A549 (cell line): Measurements from ENCODE around the gene EED. TPM values are rescaled to one million over a fixed set of nuclear protein-coding genes. Genes with fewer than 3 reads are reported as not detected.
A peak's percentile ranks its signal among the peaks of the same experiment; 100 is the strongest.

Experiments
- CBX2 ChIP-seq: fragments of 200-600 bp; sonication (generic); IDR thresholded peaks from 2 replicates; pipeline ENCODE4 v1.6.1; 2016; ENCODE audit warnings: low read depth, mild to moderate bottlenecking, borderline replicate concordance
- CBX8 ChIP-seq: fragments of 200-600 bp; sonication (generic); IDR thresholded peaks from 2 replicates; pipeline ENCODE4 v1.6.1; 2016
- CEBPB ChIP-seq, 2 experiments: fragments of >200 bp in 1 of 2; sonication (Bioruptor Twin) in 1 of 2; formaldehyde crosslinking in 1 of 2; IDR thresholded peaks; 2 replicates each; pipeline ENCODE4 v1.6.1; 2012 to 2016
- CHD4 ChIP-seq: fragments of 200-600 bp; sonication (generic); IDR thresholded peaks from 2 replicates; pipeline ENCODE4 v1.6.1; 2016; ENCODE audit warnings: antibody characterized with exemption, mild to moderate bottlenecking, borderline replicate concordance
- EP300 ChIP-seq, 2 experiments: fragments of >200 bp; sonication (Bioruptor Twin); formaldehyde crosslinking; IDR thresholded peaks; 2 replicates in 1 of 2; 3 replicates in 1 of 2; pipeline ENCODE4 v1.6.1; 2016 to 2017
- FOSB ChIP-seq: fragments of 250-450 bp; sonication (Bioruptor Pico); IDR thresholded peaks from 2 replicates; pipeline ENCODE4 v1.5.0; 2020; ENCODE audit warnings: mild to moderate bottlenecking, moderate library complexity
- FOSL2 ChIP-seq, 2 experiments: fragments of 450-650 bp in 1 of 2; fragments of >200 bp in 1 of 2; sonication (Bioruptor Twin) in 1 of 2; formaldehyde crosslinking; IDR thresholded peaks; 2 replicates each; pipeline versions ENCODE4 v1.5.0 to v1.6.1; 2016 to 2020; ENCODE audit warnings: mild to moderate bottlenecking in 1 of 2, moderate library complexity in 1 of 2
- FOXS1 ChIP-seq: fragments of 250-450 bp; sonication (Bioruptor Pico); IDR thresholded peaks from 2 replicates; pipeline ENCODE4 v1.5.0; 2020; ENCODE audit warnings: mild to moderate bottlenecking, moderate library complexity
- GATA3 ChIP-seq: IDR thresholded peaks from 2 replicates; pipeline ENCODE4 v1.6.1; 2012; ENCODE audit warnings: borderline replicate concordance
- JUN ChIP-seq, 2 experiments: fragments of >200 bp; sonication (Bioruptor Twin); formaldehyde crosslinking; IDR thresholded peaks; 2 replicates in 1 of 2; 3 replicates in 1 of 2; pipeline ENCODE4 v1.6.1; 2016 to 2017
- JUNB ChIP-seq: fragments of >200 bp; sonication (Bioruptor Twin); formaldehyde crosslinking; IDR thresholded peaks from 2 replicates; pipeline ENCODE4 v1.6.1; 2016
- KDM5A ChIP-seq: fragments of 200-600 bp; sonication (generic); IDR thresholded peaks from 2 replicates; pipeline ENCODE4 v1.6.1; 2016; ENCODE audit warnings: antibody characterized with exemption, mild to moderate bottlenecking
- MAFK ChIP-seq: fragments of 450-650 bp; IDR thresholded peaks from 2 replicates; pipeline ENCODE4 v1.6.1; 2014; ENCODE audit not compliant: partially characterized antibody
- MYC ChIP-seq: IDR thresholded peaks from 2 replicates; pipeline ENCODE4 v1.6.1; 2012; ENCODE audit warnings: mild to moderate bottlenecking, inconsistent platforms, low read length, improper control_type of control experiment, borderline replicate concordance
- POLR2AphosphoS2 ChIP-seq: conservative IDR thresholded peaks from 2 replicates; pipeline ENCODE4 v1.6.1; 2012; ENCODE audit warnings: low read length, improper control_type of control experiment, inconsistent platforms
- RARB ChIP-seq: fragments of 250-450 bp; sonication (Bioruptor Pico); IDR thresholded peaks from 2 replicates; pipeline ENCODE4 v1.8.0; 2021; ENCODE audit warnings: mild to moderate bottlenecking, moderate library complexity
- RCOR1 ChIP-seq: fragments of 150-350 bp; IDR thresholded peaks from 2 replicates; pipeline ENCODE4 v1.6.1; 2014; ENCODE audit warnings: antibody characterized with exemption, low read length, low read depth
- RFX5 ChIP-seq: fragments of 450-650 bp; IDR thresholded peaks from 2 replicates; pipeline ENCODE4 v1.7.1; 2014; ENCODE audit warnings: antibody characterized with exemption, mild to moderate bottlenecking, moderate library complexity
- SMC3 ChIP-seq: fragments of >200 bp; sonication (Bioruptor Twin); formaldehyde crosslinking; IDR thresholded peaks from 3 replicates; pipeline ENCODE4 v1.6.1; 2018; ENCODE audit warnings: inconsistent platforms
- ZFP36 ChIP-seq: fragments of 450-650 bp; IDR thresholded peaks from 2 replicates; pipeline ENCODE4 v1.6.1; 2014; ENCODE audit warnings: borderline replicate concordance; ENCODE audit not compliant: partially characterized antibody
- polyA plus RNA-seq, 4 experiments: library from polyadenylated mRNA; depleted of rRNA in 3 of 4; stranded (reverse); fragments of >200 nt; fragmentation: RNase III in 1 of 4; extraction: RNeasy Plus Mini Kit Qiagen cat#74134 plus additional on column Dnase treatment in 1 of 4; gene quantifications; 2 replicates in 3 of 4; 3 replicates in 1 of 4; pipeline ENCODE4 v1.2.3, GENCODE V29; 2011 to 2017
- TF ChIP-seq, protein P1 (sequence below): fragments of >200 bp; sonication (Bioruptor Twin); formaldehyde crosslinking; IDR thresholded peaks from 3 replicates; pipeline ENCODE4 v1.6.1; 2016
- TF ChIP-seq, protein P2 (sequence below): fragments of 150-350 bp; IDR thresholded peaks from 2 replicates; pipeline ENCODE4 v1.6.1; 2014; ENCODE audit warnings: low read depth, mild to moderate bottlenecking, low read length
- TF ChIP-seq, protein P3 (sequence below): fragments of 200-600 bp; sonication (generic); IDR thresholded peaks from 2 replicates; pipeline ENCODE4 v1.6.1; 2016; ENCODE audit warnings: antibody characterized with exemption, mild to moderate bottlenecking, moderate library complexity
- TF ChIP-seq, protein P4 (sequence below): fragments of >200 bp; sonication (Bioruptor Twin); formaldehyde crosslinking; IDR thresholded peaks from 2 replicates; pipeline ENCODE4 v1.6.1; 2016
- TF ChIP-seq, protein P5 (sequence below): fragments of 250-450 bp; sonication (Bioruptor Pico); IDR thresholded peaks from 2 replicates; pipeline ENCODE4 v1.5.0; 2020; ENCODE audit warnings: low read depth, mild to moderate bottlenecking, moderate library complexity
- TF ChIP-seq, protein P6 (sequence below): IDR thresholded peaks from 2 replicates; pipeline ENCODE4 v1.6.1; 2012

Gene EED
- polyA plus RNA-seq, 2 of the 4 experiments (the other 2 are of a cell fraction), result 33.0 to 43.6 TPM

DNA sequence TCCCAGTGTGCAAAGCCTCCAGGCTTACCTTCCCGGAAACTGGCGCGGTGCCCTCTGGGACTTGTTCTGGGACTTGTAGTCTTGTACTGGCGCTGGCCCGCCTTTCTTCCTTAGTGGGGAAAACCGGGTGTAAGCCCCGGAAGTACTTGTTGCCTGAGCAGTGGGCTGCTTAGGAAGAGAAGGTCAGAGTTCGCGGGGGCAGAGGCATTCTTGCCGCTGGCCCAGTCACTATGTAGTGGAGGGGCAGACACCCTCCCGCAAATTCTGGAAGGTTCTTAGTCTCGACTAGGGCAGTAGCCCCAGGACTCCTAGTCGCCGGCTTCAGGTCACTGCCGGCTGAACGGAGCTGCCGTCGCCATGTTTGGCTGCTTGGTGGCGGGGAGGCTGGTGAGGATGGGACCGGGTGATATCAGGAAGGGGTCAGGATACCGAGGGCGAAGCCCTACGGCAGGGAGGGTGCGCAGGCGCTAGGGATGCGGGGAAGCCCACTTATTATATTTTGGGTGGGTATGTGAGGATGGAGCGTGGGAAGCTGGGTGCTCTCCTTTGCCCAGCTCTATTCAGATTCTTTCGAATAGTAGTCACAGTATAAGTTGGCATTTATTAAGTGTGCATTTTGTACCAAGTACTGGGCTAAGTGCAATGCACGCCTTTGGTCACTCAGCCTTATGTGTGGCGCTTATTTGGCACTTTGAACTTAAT is 57.7 kb downstream of the EED start, which contains the start of gene HIKESHI (continued):
- TF ChIP-seq, protein P1, sequence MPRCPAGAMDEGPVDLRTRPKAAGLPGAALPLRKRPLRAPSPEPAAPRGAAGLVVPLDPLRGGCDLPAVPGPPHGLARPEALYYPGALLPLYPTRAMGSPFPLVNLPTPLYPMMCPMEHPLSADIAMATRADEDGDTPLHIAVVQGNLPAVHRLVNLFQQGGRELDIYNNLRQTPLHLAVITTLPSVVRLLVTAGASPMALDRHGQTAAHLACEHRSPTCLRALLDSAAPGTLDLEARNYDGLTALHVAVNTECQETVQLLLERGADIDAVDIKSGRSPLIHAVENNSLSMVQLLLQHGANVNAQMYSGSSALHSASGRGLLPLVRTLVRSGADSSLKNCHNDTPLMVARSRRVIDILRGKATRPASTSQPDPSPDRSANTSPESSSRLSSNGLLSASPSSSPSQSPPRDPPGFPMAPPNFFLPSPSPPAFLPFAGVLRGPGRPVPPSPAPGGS, result peak; percentile 68; the same call in 1 of the 3 replicates
- peak; percentile 77 to 85; a peak in 3 of 5 replicates for TF ChIP-seq JUN (IDR thresholded peaks at IDR 0.05)
- TF ChIP-seq GATA3, result no peak; the same call in 1 of the 2 replicates
- no peak for TF ChIP-seq RARB (CRISPR knock-in tag)
- no peak; the same call in 1 of the 2 replicates for TF ChIP-seq FOXS1 (CRISPR knock-in tag)
- no peak for TF ChIP-seq SMC3
- no peak for TF ChIP-seq CBX8
- TF ChIP-seq, protein P2, sequence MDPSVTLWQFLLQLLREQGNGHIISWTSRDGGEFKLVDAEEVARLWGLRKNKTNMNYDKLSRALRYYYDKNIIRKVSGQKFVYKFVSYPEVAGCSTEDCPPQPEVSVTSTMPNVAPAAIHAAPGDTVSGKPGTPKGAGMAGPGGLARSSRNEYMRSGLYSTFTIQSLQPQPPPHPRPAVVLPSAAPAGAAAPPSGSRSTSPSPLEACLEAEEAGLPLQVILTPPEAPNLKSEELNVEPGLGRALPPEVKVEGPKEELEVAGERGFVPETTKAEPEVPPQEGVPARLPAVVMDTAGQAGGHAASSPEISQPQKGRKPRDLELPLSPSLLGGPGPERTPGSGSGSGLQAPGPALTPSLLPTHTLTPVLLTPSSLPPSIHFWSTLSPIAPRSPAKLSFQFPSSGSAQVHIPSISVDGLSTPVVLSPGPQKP, result no peak
- TF ChIP-seq JUNB, result no peak
- TF ChIP-seq CHD4, result no peak
- TF ChIP-seq MAFK, result no peak
- TF ChIP-seq POLR2AphosphoS2, result no peak
- TF ChIP-seq, protein P3, sequence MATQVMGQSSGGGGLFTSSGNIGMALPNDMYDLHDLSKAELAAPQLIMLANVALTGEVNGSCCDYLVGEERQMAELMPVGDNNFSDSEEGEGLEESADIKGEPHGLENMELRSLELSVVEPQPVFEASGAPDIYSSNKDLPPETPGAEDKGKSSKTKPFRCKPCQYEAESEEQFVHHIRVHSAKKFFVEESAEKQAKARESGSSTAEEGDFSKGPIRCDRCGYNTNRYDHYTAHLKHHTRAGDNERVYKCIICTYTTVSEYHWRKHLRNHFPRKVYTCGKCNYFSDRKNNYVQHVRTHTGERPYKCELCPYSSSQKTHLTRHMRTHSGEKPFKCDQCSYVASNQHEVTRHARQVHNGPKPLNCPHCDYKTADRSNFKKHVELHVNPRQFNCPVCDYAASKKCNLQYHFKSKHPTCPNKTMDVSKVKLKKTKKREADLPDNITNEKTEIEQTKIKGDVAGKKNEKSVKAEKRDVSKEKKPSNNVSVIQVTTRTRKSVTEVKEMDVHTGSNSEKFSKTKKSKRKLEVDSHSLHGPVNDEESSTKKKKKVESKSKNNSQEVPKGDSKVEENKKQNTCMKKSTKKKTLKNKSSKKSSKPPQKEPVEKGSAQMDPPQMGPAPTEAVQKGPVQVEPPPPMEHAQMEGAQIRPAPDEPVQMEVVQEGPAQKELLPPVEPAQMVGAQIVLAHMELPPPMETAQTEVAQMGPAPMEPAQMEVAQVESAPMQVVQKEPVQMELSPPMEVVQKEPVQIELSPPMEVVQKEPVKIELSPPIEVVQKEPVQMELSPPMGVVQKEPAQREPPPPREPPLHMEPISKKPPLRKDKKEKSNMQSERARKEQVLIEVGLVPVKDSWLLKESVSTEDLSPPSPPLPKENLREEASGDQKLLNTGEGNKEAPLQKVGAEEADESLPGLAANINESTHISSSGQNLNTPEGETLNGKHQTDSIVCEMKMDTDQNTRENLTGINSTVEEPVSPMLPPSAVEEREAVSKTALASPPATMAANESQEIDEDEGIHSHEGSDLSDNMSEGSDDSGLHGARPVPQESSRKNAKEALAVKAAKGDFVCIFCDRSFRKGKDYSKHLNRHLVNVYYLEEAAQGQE, result no peak
- TF ChIP-seq KDM5A, result peak; percentile 61
- TF ChIP-seq CBX2, result no peak
- TF ChIP-seq ZFP36, result no peak
- TF ChIP-seq, protein P4, sequence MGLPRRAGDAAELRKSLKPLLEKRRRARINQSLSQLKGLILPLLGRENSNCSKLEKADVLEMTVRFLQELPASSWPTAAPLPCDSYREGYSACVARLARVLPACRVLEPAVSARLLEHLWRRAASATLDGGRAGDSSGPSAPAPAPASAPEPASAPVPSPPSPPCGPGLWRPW, result no peak
- no peak for TF ChIP-seq MYC
- TF ChIP-seq, protein P5, sequence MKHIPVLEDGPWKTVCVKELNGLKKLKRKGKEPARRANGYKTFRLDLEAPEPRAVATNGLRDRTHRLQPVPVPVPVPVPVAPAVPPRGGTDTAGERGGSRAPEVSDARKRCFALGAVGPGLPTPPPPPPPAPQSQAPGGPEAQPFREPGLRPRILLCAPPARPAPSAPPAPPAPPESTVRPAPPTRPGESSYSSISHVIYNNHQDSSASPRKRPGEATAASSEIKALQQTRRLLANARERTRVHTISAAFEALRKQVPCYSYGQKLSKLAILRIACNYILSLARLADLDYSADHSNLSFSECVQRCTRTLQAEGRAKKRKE (CRISPR knock-in tag), result no peak
- TF ChIP-seq FOSL2 (IDR thresholded peaks at IDR 0.05), result no peak
- TF ChIP-seq FOSL2 (CRISPR knock-in tag; IDR thresholded peaks at IDR 0.05), result no peak
- TF ChIP-seq, protein P6, sequence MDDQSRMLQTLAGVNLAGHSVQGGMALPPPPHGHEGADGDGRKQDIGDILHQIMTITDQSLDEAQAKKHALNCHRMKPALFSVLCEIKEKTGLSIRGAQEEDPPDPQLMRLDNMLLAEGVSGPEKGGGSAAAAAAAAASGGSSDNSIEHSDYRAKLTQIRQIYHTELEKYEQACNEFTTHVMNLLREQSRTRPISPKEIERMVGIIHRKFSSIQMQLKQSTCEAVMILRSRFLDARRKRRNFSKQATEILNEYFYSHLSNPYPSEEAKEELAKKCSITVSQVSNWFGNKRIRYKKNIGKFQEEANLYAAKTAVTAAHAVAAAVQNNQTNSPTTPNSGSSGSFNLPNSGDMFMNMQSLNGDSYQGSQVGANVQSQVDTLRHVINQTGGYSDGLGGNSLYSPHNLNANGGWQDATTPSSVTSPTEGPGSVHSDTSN, result peak; percentile 42; the same call in 1 of the 2 replicates
- no peak for TF ChIP-seq FOSB (CRISPR knock-in tag)
- no peak for TF ChIP-seq CEBPB (IDR thresholded peaks at IDR 0.05)
- TF ChIP-seq RFX5, result no peak
- no peak for TF ChIP-seq RCOR1
- TF ChIP-seq EP300 (IDR thresholded peaks at IDR 0.05), result no peak
- TF ChIP-seq, all 56 proteins: peak for 9
